Stimulated activated CD4-positive, alpha-beta T cell treated with anti-CD3 and anti-CD28 coated beads, Interleukin-2, amount 100 ng/mL, for 4 hours (primary cell): ENCODE results near the gene COL23A1.

Source experiments
- DNase-seq: peaks from one replicate; pipeline ENCODE4 v3.0.0-alpha.2; 2020; ENCODE audit warnings: low read depth

Gene COL23A1

DNA sequence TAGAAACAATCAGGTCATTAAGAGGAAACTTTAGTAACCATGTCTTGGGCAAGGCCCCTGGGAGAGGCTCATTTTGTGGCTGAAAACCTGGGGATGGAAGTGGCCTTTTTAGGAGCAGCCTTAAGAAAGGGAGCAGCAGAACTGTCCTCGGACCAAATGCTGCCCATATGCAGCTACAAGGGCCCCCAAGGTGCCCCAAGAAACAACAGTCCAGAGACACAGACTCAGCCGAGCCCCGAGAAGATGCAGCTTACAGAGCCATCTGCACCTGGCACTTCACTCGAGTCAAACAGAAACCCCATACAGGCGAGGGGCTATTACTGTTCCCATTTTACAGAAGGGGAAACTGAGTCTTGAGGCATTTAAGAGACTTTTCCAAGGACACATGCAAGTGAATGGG lies 58.0 kb downstream of the COL23A1 start:
- DNase-seq = no peak

DNA sequence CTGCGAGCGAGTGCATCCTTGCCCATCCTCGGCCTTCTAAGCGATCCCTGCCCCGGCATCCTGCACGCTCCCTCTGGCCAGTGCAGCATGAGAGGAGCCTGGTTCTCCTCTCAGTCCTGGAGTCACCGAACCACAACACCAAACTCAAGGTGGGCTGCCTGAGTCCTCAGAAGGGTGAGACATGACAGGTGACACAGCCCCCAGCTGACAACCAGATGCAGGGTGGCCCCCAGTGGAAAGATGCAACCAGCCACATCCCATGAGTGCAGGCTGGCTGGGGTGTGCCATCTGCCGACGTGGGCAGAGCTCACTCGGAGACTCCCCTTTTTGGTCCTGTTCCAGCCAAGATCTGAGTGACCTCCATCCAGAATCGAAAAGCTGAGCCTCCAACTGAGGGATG lies 58.4 kb downstream of the COL23A1 start:
- DNase-seq = no peak

DNA sequence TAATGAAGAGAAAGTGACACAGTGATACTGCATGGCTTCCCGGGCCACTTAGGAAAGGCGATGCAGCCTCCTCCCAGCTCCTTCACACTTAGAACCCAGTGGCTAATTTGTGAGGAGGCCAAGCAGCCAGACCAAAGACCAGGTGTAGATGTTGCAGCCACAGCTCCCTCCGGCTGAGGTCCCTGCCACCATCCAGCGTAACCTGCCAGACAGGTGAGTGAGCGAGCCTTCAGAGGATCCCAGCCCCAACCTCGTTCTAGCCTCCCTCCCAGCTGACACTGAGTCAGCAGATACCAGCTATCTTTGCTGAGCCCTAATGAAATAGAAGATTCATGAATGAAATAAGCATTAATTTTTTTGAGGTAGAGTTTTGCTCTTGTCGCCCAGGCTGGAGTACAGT lies 59.7 kb downstream of the COL23A1 start:
- no peak for DNase-seq

DNA sequence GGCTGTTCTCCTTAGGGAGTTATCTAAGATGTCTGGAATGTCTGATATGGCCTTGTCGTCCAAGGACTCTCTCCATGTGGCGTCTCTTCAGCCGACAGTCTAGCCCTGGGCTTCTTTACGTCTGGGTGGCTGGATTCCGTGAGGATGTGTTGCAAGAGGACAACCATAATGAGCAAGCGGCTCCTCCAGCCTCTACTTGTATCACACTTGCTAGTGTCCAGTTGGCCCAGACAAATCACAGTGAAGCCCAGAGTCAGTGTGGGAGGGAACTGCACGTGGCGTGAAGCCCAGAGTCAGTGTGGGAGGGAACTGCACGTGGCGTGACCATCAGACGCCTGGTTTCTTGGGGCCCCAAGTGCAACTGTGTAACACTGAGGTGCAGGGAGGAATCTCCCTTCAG lies 61.1 kb downstream of the COL23A1 start:
- no peak for DNase-seq

DNA sequence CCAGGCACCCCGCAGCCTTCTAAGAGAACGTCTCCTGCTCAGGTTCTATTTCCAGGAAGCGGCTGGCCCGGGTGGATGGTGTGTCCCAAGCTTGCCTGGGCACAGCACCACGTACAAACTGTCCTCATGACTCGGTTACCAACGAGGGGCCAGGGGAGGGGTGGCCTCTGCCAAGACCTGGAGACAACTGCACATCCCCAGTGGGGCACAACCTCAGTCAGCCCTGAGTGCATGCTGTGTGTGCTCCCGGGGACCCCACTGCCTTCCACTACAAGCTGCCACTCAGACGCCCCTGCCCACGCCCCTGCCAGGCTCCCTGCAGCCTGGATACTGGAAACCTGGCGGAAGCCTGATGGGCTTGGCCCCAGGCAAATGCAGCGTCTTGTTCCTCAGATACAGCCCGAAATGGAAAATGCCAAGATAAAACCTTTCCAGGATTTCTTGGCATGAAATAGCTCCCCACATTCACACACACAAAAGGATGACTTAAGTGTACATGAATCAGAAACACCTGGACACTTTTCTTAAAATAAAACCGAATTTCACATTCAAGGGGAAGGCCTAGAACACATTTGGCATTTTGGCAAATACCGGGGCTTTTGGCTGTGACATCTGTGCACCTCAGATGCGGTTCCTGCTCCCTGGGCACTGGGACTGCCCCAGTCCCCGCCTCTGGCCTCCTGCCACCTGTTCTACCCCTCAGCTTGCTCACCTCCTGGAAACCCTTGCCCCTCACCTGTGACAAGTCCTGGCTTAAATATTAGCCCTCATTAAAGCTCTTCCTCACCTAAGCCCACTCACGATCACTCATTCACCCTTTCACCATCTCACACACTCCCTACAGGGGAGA lies 62.5 kb downstream of the COL23A1 start:
- DNase-seq = no peak

DNA sequence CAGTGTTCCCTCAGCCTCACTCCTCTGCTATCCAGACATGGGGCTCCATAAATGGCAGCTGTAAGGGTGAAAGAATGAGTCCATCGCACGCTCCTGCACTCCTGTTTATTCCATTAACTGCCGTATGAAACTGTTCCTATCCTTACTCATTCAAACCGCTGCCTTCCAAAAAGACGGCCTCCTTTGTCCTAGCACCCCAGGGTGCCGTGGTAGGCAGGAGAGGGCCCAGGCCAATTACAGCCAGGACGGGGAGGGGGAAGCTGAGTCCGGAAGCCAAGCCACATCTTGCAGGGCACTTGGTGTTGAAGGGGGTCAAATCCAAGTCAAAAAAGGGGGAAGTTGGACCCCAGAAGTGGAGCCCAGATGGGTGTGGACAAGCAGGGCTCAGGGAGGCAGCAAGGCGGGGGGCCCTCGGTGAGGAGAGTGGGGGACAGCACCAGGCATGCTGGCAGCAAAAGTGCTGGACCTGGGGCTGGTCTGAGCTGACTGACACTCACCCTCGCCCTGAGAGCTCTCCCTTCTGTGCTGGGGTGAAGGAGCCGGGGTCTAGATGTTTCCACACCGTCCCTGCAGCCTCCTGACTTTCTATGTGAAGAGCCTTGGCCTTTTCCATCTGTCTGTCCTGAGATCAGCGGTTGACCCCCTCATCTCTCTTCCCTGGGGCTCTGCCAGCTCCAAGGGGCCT lies 63.3 kb downstream of the COL23A1 start:
- no peak for DNase-seq

DNA sequence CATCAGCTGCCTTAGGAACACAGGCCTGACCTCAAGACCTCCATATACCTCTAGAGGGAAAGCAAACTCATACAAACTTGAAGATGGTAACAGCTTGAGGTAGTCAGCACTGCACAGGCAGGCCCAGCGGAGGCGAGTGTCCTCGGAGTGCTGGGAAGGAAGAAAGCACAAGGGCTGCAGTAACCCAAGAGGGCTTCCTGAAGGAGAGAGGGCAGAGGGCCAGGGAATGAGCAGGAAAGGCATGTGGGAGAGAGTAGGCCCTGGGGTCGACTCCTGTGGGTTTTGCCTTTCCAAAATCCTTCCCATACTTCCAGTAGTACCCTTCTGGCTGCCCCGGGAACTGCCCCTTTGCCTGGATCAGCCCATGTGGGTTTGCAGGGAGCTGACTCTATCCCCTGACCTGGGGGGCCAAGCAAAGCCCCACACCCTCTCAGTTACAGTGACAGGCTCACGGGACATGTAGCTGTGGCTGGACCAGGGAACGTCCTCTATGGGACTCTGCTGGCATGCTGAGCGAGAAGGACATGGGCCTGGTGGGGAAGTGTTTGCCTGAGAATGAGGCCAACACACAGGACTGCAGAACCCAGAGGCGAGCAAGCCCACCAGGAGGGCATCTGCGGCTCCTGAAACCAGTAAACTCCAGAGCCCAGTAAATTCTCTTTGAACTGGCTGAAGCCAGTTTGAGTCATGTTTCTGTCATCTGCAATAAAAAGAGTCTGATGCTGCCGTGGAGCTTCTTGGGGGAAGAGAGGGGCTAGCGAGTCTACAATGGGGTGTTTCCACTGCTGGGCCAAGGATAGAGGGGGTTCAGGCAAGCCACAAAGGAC lies 64.1 kb downstream of the COL23A1 start:
- DNase-seq = no peak

DNA sequence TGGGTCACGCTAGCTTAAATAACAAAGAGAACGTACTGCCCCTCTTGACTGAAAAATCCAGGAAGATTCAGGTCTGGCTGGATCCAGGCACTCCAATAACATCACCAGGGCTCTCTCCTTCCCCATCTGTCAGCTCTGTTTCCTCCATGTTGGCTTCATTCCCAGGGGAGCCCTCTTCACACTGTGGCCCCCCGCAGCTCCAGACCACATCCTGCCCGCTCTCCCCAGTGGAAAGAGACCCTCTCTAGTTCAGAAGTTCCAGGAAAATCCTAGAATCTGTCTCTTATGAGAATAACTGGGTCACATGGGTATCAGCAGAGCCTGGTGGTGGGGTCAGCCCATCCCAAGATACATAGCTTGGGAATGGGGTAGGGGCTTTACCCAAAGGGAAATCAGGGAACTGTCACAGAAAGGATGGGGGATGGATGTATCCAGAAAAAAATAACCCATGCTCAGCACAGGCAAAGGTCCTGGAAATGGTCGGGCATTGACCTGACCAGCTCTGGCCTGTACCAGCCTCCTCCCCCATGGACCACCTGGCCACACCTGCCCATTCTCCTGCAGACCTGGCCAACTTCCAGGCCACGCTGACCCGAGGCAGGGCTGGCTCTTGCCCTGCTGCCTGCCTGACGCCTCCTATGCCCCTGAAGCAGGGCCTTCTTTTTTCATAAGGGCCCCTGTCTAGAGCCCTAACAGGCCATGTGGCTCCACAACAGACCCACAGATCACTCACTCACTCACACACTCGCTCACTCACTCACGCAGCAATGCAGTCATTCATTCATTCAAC lies 65.9 kb downstream of the COL23A1 start:
- no peak for DNase-seq

DNA sequence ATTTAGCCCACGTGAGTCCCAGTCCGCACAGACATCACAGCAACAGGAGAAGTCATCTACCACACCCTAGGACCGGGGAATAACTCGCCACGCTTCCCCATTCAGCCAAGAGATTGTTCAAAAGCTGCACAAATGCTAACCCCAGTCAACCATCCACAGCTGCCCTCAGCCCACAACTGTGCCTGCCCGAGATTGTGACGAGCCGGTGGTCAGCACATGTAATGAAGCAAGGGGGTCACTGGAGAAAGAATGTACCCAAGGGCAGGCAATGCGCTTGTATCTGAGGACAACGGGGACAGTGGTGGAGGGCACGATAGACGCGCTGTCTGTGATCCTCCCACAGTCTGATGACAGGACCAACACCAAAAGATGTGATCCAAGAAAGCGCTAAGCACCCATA lies 67.8 kb downstream of the COL23A1 start:
- no peak for DNase-seq

DNA sequence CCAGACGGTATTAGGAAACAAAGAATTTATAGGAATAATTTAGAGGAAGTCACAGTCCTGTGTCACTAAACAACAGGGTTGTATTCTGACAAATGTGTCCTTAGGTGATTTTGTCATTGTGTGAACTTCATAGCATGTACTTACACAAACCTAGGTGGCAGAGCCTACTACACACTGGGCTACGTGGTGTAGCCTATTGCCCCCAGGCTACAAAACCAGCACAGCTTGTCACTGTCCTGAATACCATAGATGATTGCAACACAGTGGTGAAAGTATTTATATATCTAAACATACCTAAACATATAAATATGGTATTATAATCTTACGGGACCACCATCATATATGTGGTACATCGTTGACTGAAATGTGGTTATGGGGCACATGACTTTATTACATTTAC lies 69.3 kb downstream of the COL23A1 start:
- DNase-seq = no peak

DNA sequence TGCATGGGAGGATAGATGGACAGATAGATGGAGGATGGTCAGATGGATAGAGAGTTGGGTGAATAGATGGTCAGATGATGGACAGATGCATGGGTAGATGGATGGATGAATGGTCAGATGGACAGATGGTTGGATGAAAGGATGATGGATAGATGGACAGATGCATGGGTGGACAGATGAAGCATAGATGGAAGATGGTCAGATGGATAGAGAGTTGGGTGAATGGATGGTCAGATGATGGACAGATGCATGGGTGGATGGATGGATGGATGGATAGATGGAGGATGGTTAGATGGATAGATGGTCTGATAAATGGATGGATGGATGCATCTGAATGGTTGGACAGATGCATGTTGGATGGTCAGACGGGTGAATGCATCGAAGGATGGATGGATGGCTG lies 70.4 kb downstream of the COL23A1 start:
- no peak for DNase-seq

DNA sequence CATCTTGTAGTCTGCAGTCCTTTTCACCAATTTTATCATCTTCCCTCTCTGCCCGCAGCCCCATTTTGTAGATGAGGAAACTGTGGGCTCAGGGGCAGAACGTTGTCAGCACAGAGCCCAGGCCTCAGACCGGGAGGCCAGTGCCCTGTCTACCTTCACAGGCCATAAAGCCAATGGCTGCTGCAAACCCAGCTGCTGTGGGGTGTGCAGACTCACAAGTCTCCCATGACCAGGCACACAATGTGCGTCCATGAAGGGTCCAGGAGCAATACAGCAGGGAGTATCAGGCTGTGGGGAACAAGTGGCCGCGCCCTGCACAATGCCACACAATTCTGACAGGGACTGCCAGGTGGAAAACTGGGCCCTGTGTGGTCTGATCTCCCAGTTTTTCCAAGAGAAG lies 71.0 kb downstream of the COL23A1 start:
- DNase-seq = no peak

DNA sequence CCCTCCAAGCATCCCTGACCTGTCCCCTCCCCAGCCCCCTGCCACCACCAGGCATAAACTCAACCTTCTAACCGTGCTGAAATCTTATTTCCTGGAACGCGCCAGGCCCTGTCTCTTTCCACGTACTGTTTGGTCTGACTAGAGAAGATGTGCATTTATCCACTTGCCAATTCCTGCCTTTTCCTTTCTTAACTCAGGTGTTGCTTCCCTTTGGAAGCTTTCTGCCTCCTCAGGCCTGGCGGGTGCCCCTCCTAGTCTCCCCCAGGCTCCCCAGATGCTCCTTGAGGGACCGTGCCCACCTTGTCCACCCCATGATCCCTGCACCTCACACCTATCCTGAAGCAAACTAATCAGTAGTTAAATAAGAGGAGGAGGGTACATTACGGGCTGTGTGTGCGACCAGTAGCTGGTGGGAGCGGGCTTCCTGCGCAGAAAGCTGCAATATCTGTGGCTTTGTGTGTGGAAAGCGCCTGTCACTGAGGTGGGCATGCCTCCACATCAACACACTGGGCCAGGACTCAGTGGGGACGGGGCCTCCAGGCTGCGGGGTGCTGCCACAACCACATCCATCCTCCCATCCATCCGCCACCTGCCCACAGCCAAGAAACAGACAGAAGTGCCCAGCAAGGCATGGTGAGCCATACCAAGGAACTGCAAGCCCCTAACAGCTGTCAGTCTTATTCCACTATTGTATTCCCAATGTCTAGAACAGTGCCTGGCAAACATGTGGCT lies 73.5 kb downstream of the COL23A1 start:
- no peak for DNase-seq

DNA sequence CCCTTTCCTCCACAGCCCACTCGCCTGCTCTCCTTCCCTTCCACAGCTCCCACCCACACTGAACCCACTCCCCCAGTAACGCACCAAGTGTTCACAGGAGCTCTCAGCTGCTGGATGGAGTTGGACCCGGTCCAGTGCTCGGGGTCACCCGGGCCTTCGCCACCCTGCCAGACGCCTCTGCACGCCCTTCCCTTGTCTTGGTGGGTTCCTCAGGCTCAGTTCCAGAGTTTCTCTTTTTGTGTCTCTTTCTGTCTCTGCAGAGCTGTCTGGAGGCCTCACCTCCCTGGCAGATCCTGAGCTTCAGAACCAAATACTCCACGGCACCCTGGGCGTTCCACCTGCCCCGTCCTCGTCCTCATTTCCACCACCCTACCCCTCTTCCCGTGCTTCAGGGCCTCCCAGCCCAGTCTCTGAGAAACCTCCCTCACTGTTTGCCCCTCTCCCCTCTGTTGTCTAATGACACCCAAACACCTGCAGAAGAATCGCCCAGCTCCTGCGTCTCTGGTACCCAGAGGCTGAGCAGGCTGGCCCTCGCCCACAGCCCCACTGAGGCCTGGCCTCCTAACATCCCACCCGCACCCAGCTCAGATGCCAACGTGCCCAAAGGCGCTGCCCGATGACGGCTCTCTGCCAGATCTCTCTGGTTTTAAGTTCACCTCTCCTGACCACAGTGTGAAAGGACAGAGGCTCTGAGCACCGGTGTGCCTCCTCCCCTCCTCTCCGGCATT lies 74.3 kb downstream of the COL23A1 start:
- DNase-seq = no peak

DNA sequence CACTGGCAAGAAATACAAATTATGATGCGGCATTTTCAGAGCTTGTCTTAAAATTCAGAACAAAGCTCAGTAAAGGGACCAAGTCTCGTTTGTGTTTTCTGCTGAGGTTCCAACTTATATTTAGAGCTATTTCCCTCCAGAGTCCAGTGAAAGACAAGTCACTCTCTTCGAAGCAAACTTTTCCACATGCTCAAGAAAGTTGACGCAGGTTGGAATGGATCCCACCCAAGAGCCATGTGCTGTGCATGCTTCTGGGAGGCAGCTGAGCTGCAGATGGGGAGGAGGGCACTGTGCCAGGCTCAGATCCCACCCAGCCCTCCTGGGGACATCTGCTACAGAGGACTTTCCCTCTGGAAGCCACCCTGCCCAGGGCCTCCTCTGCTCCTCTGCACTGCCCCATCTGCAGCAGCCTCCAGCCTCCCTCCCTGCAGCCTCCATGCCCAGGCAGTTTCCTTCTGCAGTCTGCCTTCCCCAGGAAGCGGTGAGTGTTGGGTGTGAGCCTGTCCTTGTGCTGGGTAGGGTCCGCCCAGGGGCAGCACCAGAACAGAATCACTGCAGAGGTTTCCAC lies 75.3 kb downstream of the COL23A1 start:
- no peak for DNase-seq

DNA sequence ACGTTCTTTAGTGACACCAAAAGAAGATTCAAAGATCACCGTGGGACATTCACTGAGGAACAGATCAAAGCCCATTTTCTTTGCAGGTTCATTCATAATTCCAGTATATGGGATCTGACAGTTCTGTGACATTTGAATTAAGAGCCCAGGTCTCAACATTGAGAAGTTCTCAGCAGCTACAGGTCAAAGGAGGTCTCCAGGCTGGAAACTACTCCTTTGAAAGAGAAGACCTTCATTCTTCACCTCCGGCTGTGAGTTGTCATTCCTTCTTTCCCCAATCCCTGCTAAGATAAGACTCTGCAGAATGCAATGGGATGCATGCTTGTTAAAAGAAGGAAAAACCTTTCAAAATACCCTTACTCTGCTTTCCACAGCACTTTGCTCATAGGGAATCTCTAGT lies 79.0 kb downstream of the COL23A1 start:
- no peak for DNase-seq

DNA sequence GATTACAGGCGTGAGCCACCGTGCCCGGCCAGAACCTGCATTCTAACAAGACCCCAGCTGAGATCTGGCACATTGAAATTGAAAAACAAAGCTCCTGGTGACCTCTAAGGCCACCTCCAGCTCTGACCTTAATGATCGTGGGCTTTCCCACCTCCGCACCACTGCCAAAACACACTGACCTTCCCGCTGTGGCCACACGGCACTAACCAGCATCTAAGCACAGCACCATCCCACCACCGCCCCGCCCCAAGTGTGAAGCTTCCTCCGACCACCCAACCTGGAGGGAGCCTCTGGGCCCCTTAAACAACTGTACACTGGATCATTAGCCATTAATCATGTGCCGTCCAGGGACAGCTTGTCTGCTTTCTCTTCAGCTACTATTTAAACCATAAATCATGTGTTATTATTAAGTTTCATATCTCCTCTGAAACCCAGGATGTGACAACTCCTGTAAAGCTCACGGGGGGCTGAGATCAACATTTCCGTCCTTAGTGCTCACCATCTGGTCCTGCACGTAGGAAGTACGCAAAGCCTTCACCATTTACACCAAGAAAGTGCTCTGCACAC lies 80.6 kb downstream of the COL23A1 start:
- no peak for DNase-seq

DNA sequence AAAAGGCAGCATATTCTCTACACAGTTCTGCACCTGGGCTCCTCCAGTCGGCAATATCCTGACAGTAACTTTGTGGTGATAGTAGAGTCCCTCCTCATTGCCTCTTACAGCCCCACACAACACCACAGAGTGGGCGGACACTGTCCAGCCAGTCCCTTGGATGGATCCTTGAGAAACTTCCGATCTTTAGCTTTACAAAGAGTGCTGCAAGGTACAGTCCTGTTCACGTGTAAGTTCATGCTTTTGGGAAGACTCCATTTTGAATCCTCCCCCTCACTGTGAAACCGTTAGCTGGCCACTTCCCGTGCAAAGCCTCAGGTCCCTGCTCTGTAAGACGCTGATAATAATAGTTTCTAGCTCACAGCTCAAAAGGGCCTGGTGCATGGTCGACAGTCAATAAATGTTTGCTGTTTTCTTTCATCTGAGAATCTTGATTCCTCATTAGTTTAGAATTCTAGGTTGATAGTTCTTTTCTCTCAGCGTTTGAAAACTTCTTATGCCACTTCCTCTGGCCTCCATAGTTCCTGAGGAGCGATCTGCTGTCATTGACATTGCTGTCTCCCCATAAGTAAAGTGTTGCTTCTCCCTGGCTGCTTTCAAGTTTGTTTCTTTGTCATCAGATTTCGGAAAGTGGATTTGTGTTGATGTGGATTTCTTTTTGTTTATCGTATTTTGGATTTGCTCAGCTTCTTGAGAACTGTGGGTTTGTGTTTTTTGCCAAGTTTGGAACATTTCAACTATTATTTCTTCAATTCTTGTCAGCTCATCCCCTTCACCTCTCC lies 82.9 kb downstream of the COL23A1 start:
- DNase-seq = no peak
